ENCODE results near the gene UMPS. TPM values are rescaled to one million over a fixed set of nuclear protein-coding genes. Genes with fewer than 3 reads are reported as not detected.
"Not testable (repeated sequence)": the region's sequence is repeated elsewhere in the genome, so short reads cannot be mapped to it uniquely, and the experiment has no call there.

The UMPS gene
- total RNA-seq, 4 donors from 2014 or later = 11.6 to 33.5 (median 29.2) TPM

DNA sequence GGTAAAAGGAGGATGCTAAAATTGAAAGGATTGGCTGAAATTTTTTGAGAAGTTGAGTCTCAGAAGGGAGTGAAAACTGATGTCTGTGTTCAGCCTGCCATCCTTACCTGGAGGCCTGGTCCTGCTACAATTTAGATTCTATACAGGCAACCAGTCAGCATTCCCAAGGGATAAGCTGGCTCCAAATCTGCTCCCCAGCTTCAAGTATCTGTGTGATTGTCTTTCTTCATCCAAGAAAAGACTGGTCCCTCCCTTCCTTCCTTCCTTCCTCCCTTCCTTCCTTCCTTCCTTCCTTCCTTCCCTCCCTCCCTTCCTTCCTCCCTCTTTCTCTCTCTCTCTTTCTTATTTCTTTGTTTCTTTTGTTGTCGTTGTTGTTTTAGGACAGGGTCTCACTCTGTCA lies 24.7 kb upstream of the UMPS start:
- 56 to 100% methylated on average over 1 of the region's 1 CpG for WGBS, 2 donors
- DNase-seq = no peak
- H3K4me3 ChIP-seq = no peak overlapping the region
- intact Hi-C loops (cut with DNase I) = no loop called here
- H3K9me3 ChIP-seq = no peaks in the 10 kb centered on the region
- H3K27ac ChIP-seq = no peak overlapping the region
- H3K27me3 ChIP-seq = peaks cover 0 to 24% (median 0%) of the 10 kb centered on the region in 4 donors
- H3K36me3 ChIP-seq = no peaks in the 10 kb centered on the region
- H3K4me1 ChIP-seq = no peaks in the 10 kb centered on the region
- TF ChIP-seq POLR2A (IDR thresholded peaks at IDR 0.05) = no peak
- TF ChIP-seq, protein P1, sequence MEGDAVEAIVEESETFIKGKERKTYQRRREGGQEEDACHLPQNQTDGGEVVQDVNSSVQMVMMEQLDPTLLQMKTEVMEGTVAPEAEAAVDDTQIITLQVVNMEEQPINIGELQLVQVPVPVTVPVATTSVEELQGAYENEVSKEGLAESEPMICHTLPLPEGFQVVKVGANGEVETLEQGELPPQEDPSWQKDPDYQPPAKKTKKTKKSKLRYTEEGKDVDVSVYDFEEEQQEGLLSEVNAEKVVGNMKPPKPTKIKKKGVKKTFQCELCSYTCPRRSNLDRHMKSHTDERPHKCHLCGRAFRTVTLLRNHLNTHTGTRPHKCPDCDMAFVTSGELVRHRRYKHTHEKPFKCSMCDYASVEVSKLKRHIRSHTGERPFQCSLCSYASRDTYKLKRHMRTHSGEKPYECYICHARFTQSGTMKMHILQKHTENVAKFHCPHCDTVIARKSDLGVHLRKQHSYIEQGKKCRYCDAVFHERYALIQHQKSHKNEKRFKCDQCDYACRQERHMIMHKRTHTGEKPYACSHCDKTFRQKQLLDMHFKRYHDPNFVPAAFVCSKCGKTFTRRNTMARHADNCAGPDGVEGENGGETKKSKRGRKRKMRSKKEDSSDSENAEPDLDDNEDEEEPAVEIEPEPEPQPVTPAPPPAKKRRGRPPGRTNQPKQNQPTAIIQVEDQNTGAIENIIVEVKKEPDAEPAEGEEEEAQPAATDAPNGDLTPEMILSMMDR (IDR thresholded peaks at IDR 0.05) = no peak

DNA sequence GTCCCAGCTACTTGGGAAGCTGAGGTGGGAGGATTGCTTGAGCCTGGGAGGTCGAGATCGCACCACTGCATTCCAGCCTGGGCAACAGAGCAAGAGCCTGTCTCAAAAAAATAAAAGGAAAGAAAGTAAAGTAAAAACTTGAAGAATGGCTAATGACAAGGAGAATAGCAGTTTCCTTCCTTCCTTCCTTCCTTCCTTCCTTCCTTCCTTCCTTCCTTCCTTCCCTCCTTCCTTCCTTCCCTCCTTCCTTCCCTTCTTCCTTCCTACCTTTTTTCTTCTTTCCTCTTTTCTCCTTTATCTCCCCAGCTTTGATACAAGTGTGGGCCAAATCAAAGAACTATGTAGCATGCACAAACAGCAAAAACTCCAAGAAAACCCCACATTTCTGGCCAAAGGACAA lies 23.0 kb upstream of the UMPS start:
- H3K36me3 ChIP-seq; H3K27ac ChIP-seq; intact Hi-C loops (cut with DNase I); H3K9me3 ChIP-seq; H3K4me1 ChIP-seq; DNase-seq; H3K4me3 ChIP-seq: not testable (repeated sequence)
- peaks cover 0 to 19% (median 0%) of the 10 kb centered on the region in 4 donors for H3K27me3 ChIP-seq
- 84 to 88% methylated on average over 2 of the region's 2 CpGs for WGBS, 2 donors

DNA sequence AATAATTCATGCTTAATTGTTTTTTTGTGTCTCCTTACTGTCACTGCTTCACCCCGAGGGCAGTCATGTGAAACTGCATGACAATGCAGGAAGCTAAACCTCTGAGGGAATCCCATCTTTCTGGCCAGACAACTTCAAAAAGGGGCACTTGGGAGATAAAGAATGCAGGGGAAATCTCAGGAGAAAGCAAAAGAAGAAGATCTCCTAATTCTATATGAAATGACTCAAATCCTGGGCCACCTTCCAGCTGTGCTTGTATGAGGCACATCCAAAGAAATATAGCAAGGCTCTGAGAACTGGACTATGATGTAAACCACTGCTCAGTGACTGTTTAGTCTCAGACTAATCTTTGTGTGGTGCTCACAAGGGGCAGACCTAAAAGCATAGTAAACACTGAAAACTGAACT lies 22.6 kb upstream of the UMPS start:
- H3K9me3 ChIP-seq = no peaks in the 10 kb centered on the region
- no peaks in the 10 kb centered on the region for H3K4me1 ChIP-seq
- H3K27ac ChIP-seq = no peak overlapping the region
- no peak overlapping the region for H3K4me3 ChIP-seq
- WGBS, 2 donors = 22 to 25% methylated on average over 1 of the region's 1 CpG
- TF ChIP-seq POLR2A (IDR thresholded peaks at IDR 0.05) = no peak
- H3K36me3 ChIP-seq = no peaks in the 10 kb centered on the region
- H3K27me3 ChIP-seq = peaks cover 0 to 19% (median 0%) of the 10 kb centered on the region in 4 donors
- intact Hi-C loops (cut with DNase I) = no loop called here
- no peak for DNase-seq

DNA sequence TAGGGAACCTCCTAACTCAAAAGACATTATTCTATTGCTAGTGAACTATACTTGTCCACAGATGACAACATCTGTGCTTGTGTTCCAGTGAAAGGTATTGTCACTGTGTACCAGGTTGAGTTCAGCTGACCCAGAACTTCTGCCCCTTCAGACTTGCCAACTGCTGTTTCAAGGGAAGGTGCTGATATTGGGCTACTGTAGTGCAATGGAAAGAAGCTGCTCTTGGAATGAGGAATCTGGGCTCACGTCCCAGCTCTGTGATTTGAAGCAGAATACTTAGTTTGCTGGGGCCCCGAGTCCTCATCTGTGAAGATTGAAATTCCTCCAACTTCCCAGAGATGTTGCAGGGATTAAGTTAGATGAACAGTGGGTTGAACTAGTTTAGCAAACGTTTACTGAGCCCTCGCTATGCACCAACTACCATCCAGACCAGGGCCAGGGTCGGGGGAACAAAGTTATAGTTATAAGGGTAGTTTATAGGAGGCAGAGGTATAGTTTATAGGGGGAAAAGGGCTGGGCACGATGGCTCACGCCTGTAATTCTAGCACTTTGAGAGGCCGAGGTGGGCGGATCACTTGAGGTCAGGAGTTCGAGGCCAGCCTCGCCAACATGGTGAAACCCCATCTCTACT lies 15.9 kb upstream of the UMPS start:
- 66 to 68% methylated on average over 9 to 11 of the region's 11 CpGs for WGBS, 2 donors
- intact Hi-C loops (cut with DNase I) = no loop called here
- peaks cover 0 to 7% (median 0%) of the 10 kb centered on the region in 3 donors for H3K36me3 ChIP-seq
- peaks cover 0 to 5% (median 0%) of the 10 kb centered on the region in 4 donors for H3K27me3 ChIP-seq
- no peak overlapping the region for H3K4me3 ChIP-seq
- no peaks in the 10 kb centered on the region for H3K4me1 ChIP-seq
- H3K27ac ChIP-seq = no peak overlapping the region
- TF ChIP-seq, protein P1 (IDR thresholded peaks at IDR 0.05) = no peak
- no peak for TF ChIP-seq POLR2A (IDR thresholded peaks at IDR 0.05)
- no peak for DNase-seq
- no peaks in the 10 kb centered on the region for H3K9me3 ChIP-seq

DNA sequence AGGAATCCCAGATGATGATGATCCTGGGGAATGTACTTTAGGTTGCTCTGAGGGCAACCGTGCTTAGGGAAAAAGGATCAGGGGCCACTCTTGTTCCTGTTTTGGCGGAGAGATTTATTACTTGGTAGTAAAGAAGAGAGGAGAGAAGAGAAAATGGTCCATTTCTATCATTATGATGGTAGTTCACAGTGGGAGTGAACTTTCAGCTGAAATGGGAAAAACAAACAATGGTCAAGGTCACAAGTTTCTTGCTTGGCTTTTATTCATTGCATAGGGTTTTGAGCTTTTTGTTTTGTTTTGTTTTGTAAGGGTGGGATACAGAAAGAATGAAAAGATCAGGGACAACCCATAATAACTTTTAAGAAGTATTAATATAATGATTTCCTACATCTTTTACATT lies 7.7 kb upstream of the UMPS start:
- no peaks in the 10 kb centered on the region for H3K9me3 ChIP-seq
- intact Hi-C loops (cut with DNase I) = no loop called here
- no peak overlapping the region for H3K4me3 ChIP-seq
- no peak overlapping the region for H3K27ac ChIP-seq
- TF ChIP-seq, protein P1 (IDR thresholded peaks at IDR 0.05) = no peak
- TF ChIP-seq POLR2A (IDR thresholded peaks at IDR 0.05) = no peak
- WGBS, 2 donors = 61 to 74% methylated on average over 2 of the region's 2 CpGs
- peaks cover 0 to 58% (median 0%) of the 10 kb centered on the region in 4 donors for H3K27me3 ChIP-seq
- DNase-seq = no peak
- no peaks in the 10 kb centered on the region for H3K4me1 ChIP-seq
- H3K36me3 ChIP-seq = peaks cover 0 to 7% (median 0%) of the 10 kb centered on the region in 3 donors

DNA sequence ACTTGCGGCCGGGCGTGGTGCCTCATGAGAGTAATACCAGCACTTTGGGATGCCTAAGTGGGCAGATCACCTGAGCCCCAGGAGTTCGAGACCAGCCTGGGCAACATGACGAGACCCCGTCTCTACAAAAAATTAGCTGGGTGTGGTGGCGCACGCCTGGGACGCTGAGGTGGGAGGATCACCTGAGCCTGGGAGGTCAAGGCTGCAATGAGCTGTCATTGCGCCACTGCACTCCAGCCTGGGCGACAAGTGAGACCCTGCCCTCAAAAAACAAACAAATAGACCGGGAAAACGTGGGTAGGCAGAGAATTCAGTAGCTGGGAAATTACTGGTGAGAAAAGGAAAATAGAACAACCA lies 667 bp downstream of the UMPS start:
- intact Hi-C loops (cut with DNase I) = no loop called here
- H3K36me3 ChIP-seq = peaks cover 0 to 13% (median 0%) of the 10 kb centered on the region in 3 donors
- 11 to 12% methylated on average over 8 to 12 of the region's 13 CpGs for WGBS, 2 donors
- H3K4me3 ChIP-seq = peak overlapping the region; percentile 65 to 83 (median 76)
- DNase-seq = no peak
- H3K27me3 ChIP-seq = peaks cover 0 to 32% (median 0%) of the 10 kb centered on the region in 4 donors
- no peak for TF ChIP-seq POLR2A (IDR thresholded peaks at IDR 0.05)
- TF ChIP-seq, protein P1 (IDR thresholded peaks at IDR 0.05) = no peak
- H3K4me1 ChIP-seq = peaks cover 10 to 37% (median 20%) of the 10 kb centered on the region in 3 donors
- peak overlapping the region in 3 of 4 donors; percentile 82 to 85 (median 83) for H3K27ac ChIP-seq
- no peaks in the 10 kb centered on the region for H3K9me3 ChIP-seq

All from esophagus squamous epithelium (tissue), 5 donors.